AG04450 (cell line): ENCODE measurements around the gene RANGAP1. TPM values are rescaled to one million over a fixed set of nuclear protein-coding genes. Genes with fewer than 3 reads are reported as not detected.

ENCODE experiments used
- CTCF ChIA-PET: fragments of 300-600, 350-600 bp; formaldehyde crosslinking; extraction: SDS; loops from one replicate; lab custom pipeline; 2022; ENCODE audit warnings: antibody characterized with exemption, inconsistent platforms; lab: Charles Lee
- POLR2A ChIA-PET: fragments of 350-600 bp; formaldehyde crosslinking; extraction: SDS; loops from one replicate; lab custom pipeline; 2021; ENCODE audit warnings: antibody characterized with exemption, inconsistent platforms; lab: Yijun Ruan, JAX
- DNase-seq: peaks from one replicate; pipeline ENCODE4 v3.0.0-alpha.2; 2011; ENCODE audit warnings: low read depth, low spot score
- H3K27ac ChIP-seq: one replicate; pipeline ENCODE4 v1.5.1; 2012; ENCODE audit warnings: low read depth, low read length, control low read depth
- H3K27me3 ChIP-seq: one replicate; pipeline ENCODE4 v1.6.0; 2012; ENCODE audit warnings: low read length; ENCODE audit not compliant: control insufficient read depth, insufficient read depth
- H3K4me3 ChIP-seq: 2 replicates; pipeline ENCODE4 v1.5.1; 2011; ENCODE audit warnings: mild to moderate bottlenecking, low read depth, low read length, control low read depth
- H3K9me3 ChIP-seq: 2 replicates; pipeline ENCODE4 v1.5.1; 2012; ENCODE audit warnings: low read length; ENCODE audit not compliant: control insufficient read depth, insufficient read depth
- polyA plus RNA-seq: library from polyadenylated mRNA; depleted of rRNA; stranded (reverse); fragments of >200 nt; gene quantifications from 2 replicates; pipeline ENCODE4 v1.2.3, GENCODE V29; 2011
- TF ChIP-seq, protein P1 (sequence below): IDR thresholded peaks from 2 replicates; pipeline ENCODE4 v1.5.1; 2011; ENCODE audit warnings: low read depth, low read length, control low read depth, inconsistent platforms

Gene RANGAP1
- polyA plus RNA-seq, 1 experiment, result 75.8 TPM

DNA sequence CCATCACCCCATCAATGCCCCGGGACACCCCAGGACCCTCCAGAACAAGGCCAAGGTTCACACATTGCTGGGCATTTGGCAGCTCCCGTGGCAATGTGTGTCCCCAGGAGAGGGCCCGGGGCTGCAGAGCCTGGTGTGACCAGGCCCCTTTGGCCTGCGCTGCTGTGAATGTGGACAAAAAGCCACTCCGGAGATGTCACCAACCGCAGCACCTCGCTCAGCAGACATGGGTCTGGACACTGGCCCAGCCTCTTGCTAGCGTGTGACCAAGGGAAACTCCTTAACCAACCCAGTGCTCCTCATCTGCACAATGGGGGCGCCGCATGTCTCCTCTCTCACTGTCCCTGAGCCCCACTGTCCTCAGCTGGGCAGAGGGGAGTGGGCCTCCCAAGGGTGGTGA, 37.2 kb downstream of the RANGAP1 start:
- CTCF ChIA-PET, result no interaction called here
- DNase-seq, result no peak
- H3K9me3 ChIP-seq, result no peaks in the 10 kb centered on the region; the same call in 1 of the 2 replicates
- no peak overlapping the region for H3K27ac ChIP-seq
- POLR2A ChIA-PET, result no interaction called here
- H3K4me3 ChIP-seq, result no peak overlapping the region
- no peaks in the 10 kb centered on the region for H3K27me3 ChIP-seq
- TF ChIP-seq, protein P1, sequence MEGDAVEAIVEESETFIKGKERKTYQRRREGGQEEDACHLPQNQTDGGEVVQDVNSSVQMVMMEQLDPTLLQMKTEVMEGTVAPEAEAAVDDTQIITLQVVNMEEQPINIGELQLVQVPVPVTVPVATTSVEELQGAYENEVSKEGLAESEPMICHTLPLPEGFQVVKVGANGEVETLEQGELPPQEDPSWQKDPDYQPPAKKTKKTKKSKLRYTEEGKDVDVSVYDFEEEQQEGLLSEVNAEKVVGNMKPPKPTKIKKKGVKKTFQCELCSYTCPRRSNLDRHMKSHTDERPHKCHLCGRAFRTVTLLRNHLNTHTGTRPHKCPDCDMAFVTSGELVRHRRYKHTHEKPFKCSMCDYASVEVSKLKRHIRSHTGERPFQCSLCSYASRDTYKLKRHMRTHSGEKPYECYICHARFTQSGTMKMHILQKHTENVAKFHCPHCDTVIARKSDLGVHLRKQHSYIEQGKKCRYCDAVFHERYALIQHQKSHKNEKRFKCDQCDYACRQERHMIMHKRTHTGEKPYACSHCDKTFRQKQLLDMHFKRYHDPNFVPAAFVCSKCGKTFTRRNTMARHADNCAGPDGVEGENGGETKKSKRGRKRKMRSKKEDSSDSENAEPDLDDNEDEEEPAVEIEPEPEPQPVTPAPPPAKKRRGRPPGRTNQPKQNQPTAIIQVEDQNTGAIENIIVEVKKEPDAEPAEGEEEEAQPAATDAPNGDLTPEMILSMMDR, result no peak

DNA sequence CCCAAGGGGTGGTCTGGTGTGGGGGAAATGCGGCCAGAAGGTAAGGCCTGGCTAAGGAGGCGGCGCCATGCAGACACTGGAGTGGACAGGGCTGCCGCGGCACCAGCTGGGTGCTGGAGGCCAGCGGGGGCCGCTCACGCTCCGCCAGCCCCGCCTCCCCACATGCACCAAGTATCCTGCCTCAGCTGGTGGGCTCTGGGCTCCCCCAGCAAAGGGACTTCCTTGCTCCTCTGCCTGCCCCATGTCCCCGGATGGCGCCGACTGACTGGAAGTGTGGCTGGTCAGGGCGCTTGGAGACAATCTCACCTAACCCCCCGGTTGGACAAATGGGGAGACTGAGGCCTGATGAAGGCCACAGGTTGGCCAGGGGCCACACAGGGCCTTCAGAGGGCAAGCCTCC, 37.7 kb downstream of the RANGAP1 start:
- no peaks in the 10 kb centered on the region; the same call in 1 of the 2 replicates for H3K9me3 ChIP-seq
- H3K27me3 ChIP-seq, result no peaks in the 10 kb centered on the region
- TF ChIP-seq, protein P1, result no peak
- POLR2A ChIA-PET, result interaction anchor here (0.6 kb wide), 1 partner anchor 159 kb away, joined by 3 read pairs; no protein-coding TSS in a partner anchor
- H3K4me3 ChIP-seq, result no peak overlapping the region
- H3K27ac ChIP-seq, result no peak overlapping the region
- no peak for DNase-seq
- CTCF ChIA-PET, result interaction anchor here (0.6 kb wide), 1 partner anchor 200 kb away, joined by 3 read pairs; no protein-coding TSS in a partner anchor

DNA sequence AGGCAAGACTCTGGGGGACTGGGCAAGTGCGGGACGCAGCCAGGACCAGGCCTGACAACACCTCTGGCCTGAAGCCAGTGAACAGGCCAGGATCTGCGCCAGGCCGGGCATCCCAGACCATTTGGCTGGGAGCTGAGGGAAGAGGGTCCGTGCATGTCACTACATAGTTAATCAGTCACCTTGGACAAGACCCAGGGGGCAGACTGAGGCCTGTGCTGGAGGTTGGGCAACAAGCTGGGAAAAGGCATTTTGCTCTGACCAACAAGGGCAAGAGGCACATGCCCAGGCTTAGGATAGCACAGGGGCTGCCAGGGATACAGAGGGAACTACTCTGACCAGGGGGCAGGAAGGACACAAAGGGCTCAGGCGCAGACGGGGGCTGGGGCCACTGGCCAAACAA, 38.3 kb downstream of the RANGAP1 start:
- ChIA-PET POLR2A (interaction anchor here (0.6 kb wide), 1 partner anchor 160 kb away, joined by 3 read pairs; no protein-coding TSS in a partner anchor), CTCF (interaction anchor here (0.6 to 1.1 kb wide), 2 partner anchors 54 to 201 kb away, joined by 3 to 7 read pairs; partner anchors contain the start of gene ZC3H7B)
- Histone ChIP-seq H3K27ac (no peak overlapping the region), H3K9me3 (no peaks in the 10 kb centered on the region; the same call in 1 of the 2 replicates), H3K4me3 (no peak overlapping the region), H3K27me3 (no peaks in the 10 kb centered on the region)
- TF ChIP-seq, protein P1, result no peak
- no peak for DNase-seq

DNA sequence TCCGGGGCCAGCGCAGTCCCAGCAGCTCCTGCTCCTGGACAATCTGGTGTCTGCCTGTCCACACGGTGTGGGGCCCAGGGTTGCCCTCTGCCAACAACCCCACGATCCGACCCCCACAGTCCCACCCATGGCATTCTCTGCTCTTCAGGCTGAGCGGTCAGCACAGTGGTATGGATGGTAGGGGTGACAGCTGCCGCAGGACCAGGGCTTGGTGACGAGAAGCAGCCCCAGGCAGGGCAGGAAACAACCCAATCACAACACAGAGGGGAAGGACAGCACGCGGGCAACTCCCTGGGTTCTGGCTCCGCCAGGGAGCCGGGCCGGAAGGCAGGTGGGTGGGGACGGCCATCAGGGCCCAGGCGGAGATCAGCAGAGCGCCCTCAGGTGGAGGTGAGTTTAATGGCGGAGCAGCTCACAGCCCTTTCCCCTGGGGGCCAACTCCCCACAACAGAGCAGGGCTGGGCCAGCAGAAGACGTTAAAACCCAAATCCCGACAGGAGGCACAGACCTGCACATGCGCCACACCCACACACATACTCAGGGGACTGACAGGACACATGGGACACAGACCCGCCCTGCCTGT, 40.0 kb downstream of the RANGAP1 start:
- POLR2A ChIA-PET, result no interaction called here
- CTCF ChIA-PET, result no interaction called here

More for the DNA sequence above, 40.0 kb downstream of the RANGAP1 start:
- TF ChIP-seq, protein P1, result no peak
- H3K27ac ChIP-seq, result no peak overlapping the region
- H3K27me3 ChIP-seq, result no peaks in the 10 kb centered on the region
- H3K9me3 ChIP-seq, result no peaks in the 10 kb centered on the region; the same call in 1 of the 2 replicates
- no peak overlapping the region for H3K4me3 ChIP-seq
- DNase-seq, result no peak
